NCI-H82 treated with DMSO at 0.1 percent for 48 hours (cell line): ENCODE data around the gene BPIFB4.
"Not testable (repeated sequence)": the region's sequence is repeated elsewhere in the genome, so short reads cannot be mapped to it uniquely, and the experiment has no call there.

Experiments used
- DNase-seq: peaks from one replicate; lab custom pipeline; 2025; ENCODE audit not compliant: unreplicated experiment; lab: John Stamatoyannopoulos, UW

Gene BPIFB4

GRCh38 chr20:33079259-33079658, at the start of gene BPIFB4:
TSS of gene BPIFB4 (plus strand) at chr20:33079643. CDS start at chr20:33081527, 1,884 bp downstream.
- no peak for DNase-seq

- DNase-seq: no peak
Observed at GRCh38 chr20:33030076-33030475, 49.4 kb upstream of the BPIFB4 start.

- no peak for DNase-seq
Observed at GRCh38 chr20:33030569-33030968, 48.9 kb upstream of the BPIFB4 start.

- DNase-seq: no peak
Observed at GRCh38 chr20:33031531-33031930, 47.9 kb upstream of the BPIFB4 start, which contains the start of gene BPIFB6. TSS of gene BPIFB6 (plus strand) at chr20:33031648. CDS start at chr20:33031648, 0 bp downstream.

GRCh38 chr20:33032555-33032954, 46.9 kb upstream of the BPIFB4 start:
- no peak for DNase-seq

GRCh38 chr20:33033381-33033780, 46.1 kb upstream of the BPIFB4 start:
- DNase-seq: no peak

- DNase-seq: no peak
Observed at GRCh38 chr20:33034115-33034514, 45.3 kb upstream of the BPIFB4 start.

- no peak for DNase-seq
Observed at GRCh38 chr20:33034901-33035492, 44.4 kb upstream of the BPIFB4 start.

GRCh38 chr20:33037456-33037855, 42.0 kb upstream of the BPIFB4 start:
- DNase-seq: no peak

GRCh38 chr20:33038243-33038642, 41.2 kb upstream of the BPIFB4 start:
- no peak for DNase-seq

GRCh38 chr20:33042430-33042829, 37.0 kb upstream of the BPIFB4 start:
- no peak for DNase-seq

GRCh38 chr20:33042983-33043730, 36.3 kb upstream of the BPIFB4 start:
- DNase-seq: no peak

- DNase-seq: no peak
Observed at GRCh38 chr20:33043731-33044181, 35.7 kb upstream of the BPIFB4 start.

- DNase-seq: not testable (repeated sequence)
Observed at GRCh38 chr20:33045129-33045721, 34.2 kb upstream of the BPIFB4 start.

- no peak for DNase-seq
Observed at GRCh38 chr20:33046412-33046811, 33.0 kb upstream of the BPIFB4 start.

- DNase-seq: no peak
Observed at GRCh38 chr20:33051333-33051732, 28.1 kb upstream of the BPIFB4 start.

- DNase-seq: no peak
Observed at GRCh38 chr20:33053291-33054106, 25.9 kb upstream of the BPIFB4 start, which contains the start of gene BPIFB3. TSS of gene BPIFB3 (plus strand) at chr20:33053903. CDS start at chr20:33055436, 1,533 bp downstream.

- no peak for DNase-seq
Observed at GRCh38 chr20:33054381-33054780, 25.1 kb upstream of the BPIFB4 start.

GRCh38 chr20:33054791-33055190, 24.7 kb upstream of the BPIFB4 start:
- no peak for DNase-seq

- DNase-seq: no peak
Observed at GRCh38 chr20:33059136-33059535, 20.3 kb upstream of the BPIFB4 start.

- no peak for DNase-seq
Observed at GRCh38 chr20:33059741-33060390, 19.6 kb upstream of the BPIFB4 start.
